Suppressor macrophage treated with lipopolysaccharide for 1 hour (primary cell): ENCODE data around the gene RNGTT.

ENCODE experiments used
- DNase-seq, 3 donors: peaks; one replicate each; pipeline ENCODE4 v3.0.0-alpha.2; 2020 to 2022

The RNGTT gene

DNA sequence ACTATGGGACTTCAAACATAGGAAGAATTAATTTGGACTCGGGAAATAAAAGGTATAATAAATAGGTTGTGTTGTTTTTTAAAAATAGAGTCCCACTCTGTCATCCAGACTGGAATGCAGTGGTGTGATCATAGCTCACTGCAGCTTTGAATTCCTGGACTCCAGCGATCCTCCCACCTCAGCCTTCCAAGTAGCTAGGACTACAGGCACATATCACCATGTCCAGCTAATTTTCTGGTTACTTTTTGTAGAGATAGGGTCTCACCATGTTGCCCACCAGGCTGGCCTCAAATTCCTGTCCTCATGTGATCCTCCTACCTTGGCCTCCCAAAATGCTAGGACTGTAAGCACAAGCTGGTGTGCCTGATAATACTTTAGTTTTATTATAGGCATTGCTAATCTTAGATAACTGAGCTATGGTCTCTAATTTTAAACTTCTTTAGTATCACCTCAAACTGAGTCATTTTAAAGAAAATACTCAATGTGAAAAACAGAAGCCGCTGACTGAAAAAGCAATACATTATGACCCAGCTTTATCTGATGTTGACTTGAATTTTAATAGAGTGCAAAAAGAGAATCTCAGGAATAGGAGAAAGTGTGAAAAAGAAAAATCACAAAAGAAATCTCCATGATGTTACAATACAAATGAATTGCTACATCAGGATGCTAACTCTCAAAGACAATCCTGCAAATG lies 251.0 kb downstream of the RNGTT start:
- DNase-seq, result no peak

GRCh38 chr6:88709819-88710246 lies 253.6 kb downstream of the RNGTT start:
- no peak for DNase-seq

GRCh38 chr6:88708197-88708744 lies 255.1 kb downstream of the RNGTT start:
- DNase-seq, result no peak

DNA sequence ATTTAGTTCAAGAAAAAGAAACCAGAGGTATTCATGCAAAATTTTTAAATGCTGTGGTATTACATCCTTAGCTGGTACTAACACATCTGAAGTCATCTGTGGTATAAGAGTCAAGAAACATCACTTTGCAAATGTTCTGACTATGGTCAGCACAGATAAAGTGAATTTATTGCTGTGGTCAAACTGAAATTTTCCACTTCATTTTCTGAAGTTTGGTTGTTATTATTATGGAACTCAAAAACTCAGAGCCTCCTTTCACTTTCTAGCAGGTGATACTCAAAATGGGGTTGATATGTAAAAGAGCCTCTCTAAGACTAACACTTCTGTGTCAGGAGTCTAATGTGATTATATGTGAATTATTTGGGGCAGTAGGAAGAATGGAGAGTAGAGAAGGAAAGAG lies 257.8 kb downstream of the RNGTT start:
- no peak for DNase-seq

DNA sequence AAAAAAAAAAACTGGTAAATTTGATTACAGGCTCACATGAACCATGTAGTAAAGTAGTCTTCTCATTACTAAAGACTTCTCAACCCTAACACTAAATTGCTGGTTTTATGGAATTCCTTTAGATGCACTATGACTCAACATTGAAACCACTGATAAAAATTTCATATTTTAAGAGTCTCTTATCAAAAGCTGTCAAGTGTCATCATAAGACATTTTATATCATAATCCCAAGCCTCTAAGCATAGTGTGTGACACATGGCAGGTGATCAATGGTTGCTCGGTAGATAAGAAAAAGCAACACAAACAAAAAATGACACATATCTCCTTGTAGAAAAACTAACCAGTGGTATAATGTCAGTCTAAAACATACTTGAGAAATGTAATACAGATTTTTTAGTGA lies 258.4 kb downstream of the RNGTT start:
- no peak for DNase-seq

DNA sequence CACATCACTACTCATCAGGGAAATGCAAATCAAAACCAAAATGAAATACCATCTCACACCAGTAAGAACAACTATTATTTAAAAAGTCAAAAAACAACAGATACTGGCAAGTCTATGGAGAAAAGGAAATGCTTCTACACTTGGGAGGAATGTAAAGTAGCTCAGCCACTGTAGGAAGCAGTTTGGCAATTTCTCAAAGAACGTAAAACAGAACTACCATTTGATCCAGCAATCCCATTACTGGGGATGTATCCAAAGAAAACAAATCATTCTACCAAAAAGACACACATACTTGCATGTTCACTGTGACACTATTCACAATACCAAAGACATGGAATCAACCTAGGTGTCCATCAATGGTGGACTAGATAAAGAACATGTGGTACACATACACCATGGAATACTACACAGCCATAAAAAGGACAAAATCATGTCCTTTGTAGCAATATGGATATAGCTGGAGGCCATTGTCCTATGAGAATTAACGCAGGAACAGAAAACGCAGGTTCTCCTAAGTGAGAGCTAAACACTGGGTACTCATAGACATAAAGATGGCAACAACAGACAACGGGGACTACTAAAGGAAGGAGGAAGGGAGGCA lies 260.4 kb downstream of the RNGTT start:
- DNase-seq, result no peak

DNA sequence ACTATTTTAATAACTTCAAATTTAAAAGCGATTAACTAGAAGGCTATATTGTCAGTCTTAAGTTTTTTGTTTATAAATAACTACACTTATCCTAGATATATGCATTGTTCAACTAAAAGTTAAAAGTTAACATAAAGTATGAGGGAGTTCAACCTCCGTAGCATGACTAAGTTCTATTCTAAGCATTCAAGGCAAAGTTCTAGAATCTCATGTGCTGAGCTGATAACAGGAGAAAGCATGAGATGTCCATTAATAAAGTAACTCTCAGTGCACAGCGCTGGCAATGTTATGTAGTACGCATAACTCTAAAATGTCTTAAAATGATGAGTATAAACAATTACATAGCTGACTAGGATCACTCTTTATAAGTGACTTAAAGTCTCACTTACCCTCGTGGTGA lies 264.8 kb downstream of the RNGTT start:
- DNase-seq, result no peak

DNA sequence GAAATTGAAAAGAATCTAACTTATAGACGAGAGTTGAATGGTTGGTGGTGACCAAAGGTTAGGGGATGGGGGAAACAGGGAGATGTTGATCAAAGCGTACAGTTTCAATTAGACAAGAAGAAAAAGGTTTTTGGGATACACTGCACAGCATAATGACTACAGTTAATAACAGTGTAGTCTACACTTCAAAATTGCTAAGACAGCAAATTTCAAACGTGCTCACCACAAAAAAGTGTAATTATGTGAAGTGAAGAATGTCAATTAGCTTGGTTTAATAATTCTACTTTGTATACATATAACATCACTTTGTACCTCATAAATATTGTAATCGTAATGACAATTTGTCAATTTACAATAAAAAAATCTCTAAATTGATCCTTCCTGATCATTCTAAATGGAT lies 267.5 kb downstream of the RNGTT start:
- no peak for DNase-seq

GRCh38 chr6:88683734-88684133 lies 279.7 kb downstream of the RNGTT start:
- no peak for DNase-seq

DNA sequence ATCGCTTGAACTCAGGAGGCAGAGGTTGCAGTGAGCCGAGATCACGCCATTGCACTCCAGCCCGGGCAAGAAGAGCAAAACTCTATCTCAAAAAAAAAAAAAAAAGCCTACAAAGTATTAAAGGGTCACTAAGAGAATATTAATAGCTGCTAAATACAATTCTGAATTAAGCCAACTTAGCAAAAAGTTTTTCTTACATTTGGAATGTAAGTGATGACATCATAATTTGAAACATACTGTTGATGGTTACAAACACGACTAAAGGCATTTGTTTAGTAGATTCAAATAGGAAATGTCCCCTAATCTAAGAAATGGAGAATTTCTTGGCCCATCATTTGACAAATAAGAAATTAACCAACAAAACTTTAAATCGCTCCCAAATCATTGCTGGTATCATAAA lies 282.8 kb downstream of the RNGTT start:
- DNase-seq, result no peak

- no peak for DNase-seq
Observed at GRCh38 chr6:88679841-88680240, 283.6 kb downstream of the RNGTT start.

GRCh38 chr6:88677356-88677755 lies 286.1 kb downstream of the RNGTT start:
- DNase-seq, result no peak

GRCh38 chr6:88671624-88672023 lies 291.8 kb downstream of the RNGTT start:
- no peak for DNase-seq

GRCh38 chr6:88670369-88670768 lies 293.0 kb downstream of the RNGTT start:
- DNase-seq, result no peak

- no peak for DNase-seq
Observed at GRCh38 chr6:88669475-88669874, 293.9 kb downstream of the RNGTT start.

DNA sequence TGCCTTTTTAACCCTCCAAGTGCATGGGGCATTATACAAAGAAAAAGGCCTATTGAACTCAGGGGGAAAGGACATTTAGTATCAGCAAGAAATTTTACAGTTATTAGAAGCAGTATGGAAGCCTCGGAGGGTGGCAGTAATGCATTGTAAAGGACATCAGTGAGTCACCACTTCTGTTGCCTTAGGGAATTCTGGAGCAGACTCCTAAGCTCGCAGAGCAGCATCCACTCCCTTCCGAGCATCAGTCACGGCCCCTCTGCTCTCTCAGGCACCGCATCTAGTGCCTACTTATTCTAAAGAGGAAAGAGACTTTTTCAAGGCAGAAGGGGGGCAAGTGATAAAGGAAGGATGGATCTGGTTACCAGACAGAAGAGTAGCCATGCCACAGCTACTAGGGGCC lies 296.5 kb downstream of the RNGTT start:
- no peak for DNase-seq

DNA sequence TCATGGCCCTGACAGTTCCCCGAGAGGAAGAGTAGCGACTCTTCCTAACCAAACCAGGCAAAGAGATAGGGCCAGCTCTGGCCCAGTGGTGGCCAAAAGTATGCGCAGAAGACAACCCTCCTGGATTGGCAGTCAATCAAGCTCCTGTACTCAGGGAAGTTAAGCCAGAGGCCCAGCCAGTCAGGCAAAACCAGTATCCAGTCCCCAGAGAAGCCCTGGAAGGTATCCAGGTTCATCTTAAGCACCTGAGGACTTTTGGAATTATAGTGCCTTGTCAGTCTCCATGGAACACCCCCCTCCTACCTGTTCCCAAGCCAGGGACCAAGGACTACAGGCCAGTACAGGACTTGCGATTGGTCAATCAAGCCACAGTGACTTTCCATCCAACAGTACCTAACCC lies 298.3 kb downstream of the RNGTT start:
- no peak for DNase-seq

DNA sequence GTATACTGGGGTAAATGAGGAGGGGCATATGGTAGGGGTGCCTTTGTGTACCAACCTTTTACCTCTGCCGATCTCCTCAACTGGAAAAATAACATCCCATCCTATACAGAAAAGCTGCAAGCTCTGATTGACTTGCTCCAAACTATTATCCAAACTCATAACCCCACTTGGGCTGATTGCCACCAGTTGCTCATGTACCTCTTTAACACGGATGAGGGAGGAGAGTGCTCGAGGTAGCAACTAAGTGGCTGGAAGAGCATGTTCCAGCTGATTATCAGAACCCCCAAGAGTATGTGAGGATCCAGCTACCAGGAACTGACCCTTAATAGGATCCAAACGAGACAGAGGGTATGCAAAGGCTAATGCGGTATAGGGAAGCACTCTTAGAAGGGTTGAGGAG lies 299.6 kb downstream of the RNGTT start:
- no peak for DNase-seq

DNA sequence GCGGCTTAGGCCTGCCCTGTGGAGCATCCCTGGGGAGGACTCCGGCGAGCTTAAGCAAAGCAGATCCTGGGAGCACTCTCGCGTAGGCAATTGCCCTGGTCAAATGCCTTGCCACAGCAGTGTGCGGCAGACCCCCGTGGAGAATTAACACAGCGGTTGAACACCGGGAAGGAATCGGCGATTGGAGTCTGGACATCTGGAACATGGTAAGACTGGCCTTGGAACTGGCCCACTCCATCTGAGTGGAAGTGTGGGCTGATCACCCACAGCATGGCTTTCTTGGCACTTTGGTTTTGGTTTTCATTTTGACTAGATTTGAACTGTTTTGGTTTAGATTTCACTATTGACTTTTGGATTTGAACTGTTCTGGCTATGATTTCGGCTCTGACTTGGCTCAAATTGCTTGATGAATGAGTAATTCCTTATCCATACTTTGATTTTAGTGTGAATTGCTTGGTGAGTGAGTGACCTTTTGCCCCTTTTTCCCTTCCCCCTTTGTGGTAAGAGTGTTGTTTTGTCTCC lies 300.7 kb downstream of the RNGTT start:
- no peak for DNase-seq

- no peak for DNase-seq
Observed at GRCh38 chr6:88662163-88662580, 301.2 kb downstream of the RNGTT start.

DNA sequence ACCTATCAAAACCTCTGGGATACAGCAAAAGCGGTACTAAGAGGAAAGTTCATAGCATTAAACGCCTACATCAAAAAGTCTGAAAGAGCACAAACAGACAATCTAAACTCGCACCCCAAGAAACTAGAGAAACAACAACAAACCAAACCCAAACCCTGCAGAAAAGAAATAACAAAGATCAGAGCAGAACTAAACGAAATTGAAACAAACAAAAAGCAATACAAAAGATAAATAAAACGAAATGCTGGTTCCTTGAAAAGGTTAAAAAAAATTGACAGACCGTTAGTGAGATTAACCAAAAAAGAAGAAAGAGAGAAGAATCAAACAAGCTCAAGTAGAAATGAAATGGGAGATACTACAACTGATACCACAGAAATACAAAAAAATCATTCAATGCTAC lies 302.3 kb downstream of the RNGTT start:
- DNase-seq, result no peak

DNA sequence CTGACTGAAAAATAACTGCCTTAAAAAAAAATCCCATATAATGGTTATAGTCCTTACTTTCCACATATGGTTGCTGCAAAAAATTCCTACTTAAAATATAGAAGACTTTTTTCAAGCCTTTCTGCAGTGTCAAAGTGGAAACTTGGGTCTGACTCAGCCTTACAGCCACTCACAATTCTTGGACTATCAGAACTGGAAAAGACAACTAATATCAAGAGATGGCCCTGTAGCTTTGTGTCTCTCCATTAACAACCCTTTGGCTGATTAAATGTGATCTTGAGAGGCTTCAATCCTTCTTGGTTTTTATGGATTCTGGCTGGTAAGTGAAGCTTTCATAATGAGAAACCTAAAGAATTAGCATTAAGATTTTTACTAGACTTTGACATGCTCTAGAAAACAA lies 307.8 kb downstream of the RNGTT start:
- no peak for DNase-seq

DNA sequence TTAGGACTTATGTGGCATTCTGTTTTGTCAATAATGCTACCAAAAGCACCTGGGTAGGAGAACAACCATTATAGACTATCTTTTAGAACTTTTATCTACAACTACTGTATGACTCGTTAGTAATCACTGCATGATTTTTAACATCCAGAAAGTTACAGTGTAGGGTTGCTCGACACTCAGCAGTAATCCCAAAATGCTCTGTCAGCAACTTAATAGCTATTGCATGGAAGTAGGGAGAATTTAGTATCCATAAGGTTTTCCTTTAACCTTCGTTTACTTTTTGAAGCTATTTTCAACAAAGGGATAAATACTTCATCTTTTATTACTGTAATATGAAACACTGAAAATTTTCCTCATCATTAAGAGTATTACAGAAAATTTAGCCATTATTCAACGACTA lies 309.5 kb downstream of the RNGTT start:
- no peak for DNase-seq

GRCh38 chr6:88651400-88651799 lies 312.0 kb downstream of the RNGTT start:
- DNase-seq, result no peak

DNA sequence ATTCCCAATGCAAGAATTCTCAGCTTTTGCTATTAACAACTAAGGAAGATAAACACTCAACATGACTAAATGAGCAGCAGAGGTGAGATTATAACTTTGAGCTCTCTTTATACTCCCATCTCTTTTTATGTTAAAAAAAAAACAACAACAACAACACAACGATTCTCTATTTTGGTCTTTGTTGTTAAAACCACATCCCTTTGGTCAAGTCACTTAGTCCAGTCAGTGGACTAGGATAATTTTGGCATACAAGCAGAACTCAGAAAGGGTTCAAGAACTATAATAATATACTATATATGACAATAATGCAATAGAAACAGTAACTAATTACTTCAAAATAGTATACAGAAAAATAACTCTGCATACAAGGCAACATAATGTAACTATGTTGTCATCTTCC lies 312.4 kb downstream of the RNGTT start:
- DNase-seq, result no peak
